NCI-H2107 treated with DMSO at 0.1 percent for 48 hours (cell line): ENCODE measurements around the gene CACNG1.

Source experiments
- DNase-seq: peaks from one replicate; lab custom pipeline; 2025; ENCODE audit not compliant: unreplicated experiment; lab: John Stamatoyannopoulos, UW

Gene CACNG1

DNA sequence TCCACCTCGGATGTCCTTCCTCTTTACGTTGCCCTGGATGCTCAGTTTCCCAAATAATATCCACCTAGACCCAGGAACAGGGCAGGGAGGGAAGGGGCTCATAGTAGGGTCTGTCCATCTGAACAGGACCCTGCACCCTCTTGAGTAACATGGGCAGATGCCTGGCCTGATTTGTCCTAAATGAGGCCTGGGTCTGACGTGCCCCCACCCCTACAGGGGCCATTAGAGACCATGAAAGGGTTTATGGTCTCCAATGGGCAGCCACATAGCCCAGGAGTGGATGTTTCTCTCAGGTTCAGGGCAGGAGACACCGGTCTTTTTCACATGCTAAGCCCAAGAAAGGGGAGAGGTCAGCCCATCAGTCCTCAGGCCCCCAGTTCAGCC, 6.8 kb downstream of the CACNG1 start:
- no peak for DNase-seq

DNA sequence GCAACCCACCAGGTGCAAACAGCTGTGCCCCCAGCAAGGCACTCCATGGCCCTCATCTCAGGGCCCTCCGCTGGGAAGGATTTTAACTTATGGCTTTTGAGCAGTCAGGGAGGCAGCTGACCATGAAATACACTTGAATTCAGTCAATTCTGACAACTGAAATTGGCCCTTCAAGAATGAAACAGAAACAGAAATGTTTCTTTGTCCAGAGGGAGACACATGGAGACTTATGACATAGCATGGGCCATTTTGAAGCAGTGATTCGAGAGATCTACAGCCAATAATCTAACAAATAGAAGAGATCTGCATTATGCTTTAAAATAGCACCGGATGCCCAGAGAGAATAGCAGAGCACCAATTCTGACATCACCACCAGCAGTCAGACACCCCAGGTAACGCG, 7.5 kb downstream of the CACNG1 start:
- no peak for DNase-seq

DNA sequence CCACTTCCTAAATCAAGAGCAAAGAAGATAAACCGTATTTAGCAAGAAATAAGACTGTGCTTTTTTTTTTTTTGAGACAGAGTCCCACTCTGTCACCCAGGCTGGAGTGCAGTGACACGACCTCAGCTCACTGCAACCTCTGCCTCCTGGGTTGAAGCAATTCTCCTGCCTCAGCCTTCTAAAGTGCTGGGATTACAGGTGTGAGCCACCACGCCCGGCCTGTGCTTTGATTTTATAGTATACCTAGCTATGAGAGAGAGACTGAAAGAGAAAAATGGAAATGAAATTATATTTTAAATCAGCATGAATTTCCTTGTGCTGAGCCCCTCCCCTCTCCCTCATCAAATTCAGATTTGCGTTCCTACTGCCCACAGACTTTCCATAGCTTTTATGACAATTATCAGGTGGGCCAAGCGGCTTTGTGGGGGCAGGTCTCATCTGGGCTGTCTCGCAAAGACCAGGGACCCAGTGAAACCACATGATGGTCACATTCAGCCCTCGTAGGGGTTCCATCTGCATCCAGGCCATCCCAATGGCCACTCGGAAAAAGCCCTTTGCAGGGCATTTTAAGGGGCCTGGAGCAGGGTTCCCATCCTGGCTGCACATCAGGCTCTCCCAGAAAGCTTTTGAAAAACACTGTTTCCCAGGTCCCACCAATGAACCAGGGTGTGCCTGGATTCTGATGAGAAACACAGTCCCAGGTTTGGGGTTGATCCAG, 8.5 kb downstream of the CACNG1 start:
- no peak for DNase-seq

DNA sequence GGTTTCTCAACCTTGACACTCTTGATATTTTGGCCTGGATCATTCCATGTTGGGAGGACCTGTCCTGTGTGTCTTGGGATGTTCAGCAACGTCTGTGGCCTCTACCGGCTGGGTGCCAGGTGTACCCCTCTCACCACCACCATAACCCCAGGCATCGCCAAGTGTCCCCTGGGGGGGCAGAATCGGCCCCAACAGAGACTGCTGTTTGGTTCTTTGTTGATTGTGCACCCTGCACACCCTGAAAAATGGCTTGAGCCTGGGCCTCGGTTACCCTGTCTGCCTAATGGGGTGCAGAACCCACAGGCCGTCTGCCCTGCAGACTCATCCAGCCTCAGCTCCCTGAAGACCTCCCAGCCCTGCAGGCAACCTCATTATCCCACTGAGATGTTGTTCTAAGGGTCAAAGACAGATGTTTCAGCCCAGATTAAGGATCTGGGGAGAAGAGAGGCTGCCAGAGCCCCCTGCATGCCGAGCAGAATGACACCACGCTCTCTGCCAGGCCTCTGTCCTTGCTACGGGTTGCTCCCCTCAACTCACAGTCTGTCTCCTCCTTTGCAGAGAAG, 9.2 kb downstream of the CACNG1 start:
- no peak for DNase-seq

DNA sequence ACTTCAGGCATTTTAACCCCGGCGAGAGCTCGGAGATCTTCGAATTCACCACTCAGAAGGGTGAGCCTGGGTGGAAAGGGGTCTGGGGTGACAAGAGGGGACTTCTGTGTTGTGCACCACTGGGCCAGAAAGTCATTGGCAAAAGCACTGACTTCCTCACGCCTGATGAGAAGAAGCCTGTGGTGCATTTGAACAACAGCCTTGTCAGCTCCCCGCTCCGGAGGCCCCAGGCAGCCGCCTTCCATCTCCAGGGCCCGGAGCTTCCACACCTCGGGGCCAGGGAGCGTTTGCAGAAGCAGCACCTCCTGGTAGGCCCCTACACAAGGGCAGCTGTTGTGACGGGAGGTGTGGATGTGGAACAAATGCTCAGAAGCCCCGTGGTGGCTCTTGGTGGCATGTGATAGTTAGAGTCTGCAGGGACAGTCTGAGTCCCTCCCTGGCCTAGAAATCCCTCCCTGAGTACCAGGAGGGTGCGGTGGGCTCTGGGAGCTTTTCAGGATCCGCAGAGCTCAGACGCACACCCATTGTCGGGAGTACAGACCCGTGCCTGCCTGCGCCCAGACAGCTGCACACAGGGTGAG, 9.7 kb downstream of the CACNG1 start:
- DNase-seq = no peak

DNA sequence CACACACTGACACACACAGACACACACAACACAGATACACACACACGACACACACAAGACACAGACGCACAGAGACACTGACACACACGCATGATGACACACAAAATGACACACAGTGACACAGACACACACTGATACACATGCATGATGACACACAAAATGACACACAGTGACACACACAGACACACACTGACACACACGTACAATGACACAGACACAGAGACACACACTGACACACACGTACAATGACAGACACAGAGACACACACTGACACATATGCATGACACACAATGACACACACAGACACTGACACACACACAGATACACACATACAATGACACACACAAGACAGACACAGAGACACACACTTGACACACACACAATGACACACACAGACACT, 10.3 kb downstream of the CACNG1 start:
- no peak for DNase-seq

DNA sequence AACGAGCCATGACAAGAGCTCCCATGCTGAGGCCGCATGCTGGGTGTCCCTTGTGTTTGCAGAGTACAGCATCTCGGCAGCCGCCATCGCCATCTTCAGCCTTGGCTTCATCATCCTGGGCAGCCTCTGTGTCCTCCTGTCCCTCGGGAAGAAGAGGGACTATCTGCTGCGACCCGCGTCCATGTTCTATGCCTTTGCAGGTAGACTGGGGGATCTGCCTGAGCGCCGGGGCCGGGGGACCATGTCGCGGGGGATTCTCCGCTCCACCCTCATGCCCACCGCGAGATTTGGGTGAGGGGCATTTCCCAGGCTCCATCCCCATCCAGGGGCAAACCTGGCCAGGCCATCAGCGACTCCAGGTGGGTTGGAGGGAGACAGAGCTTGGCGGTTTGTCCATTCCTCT, 10.7 kb downstream of the CACNG1 start:
- DNase-seq = no peak

DNA sequence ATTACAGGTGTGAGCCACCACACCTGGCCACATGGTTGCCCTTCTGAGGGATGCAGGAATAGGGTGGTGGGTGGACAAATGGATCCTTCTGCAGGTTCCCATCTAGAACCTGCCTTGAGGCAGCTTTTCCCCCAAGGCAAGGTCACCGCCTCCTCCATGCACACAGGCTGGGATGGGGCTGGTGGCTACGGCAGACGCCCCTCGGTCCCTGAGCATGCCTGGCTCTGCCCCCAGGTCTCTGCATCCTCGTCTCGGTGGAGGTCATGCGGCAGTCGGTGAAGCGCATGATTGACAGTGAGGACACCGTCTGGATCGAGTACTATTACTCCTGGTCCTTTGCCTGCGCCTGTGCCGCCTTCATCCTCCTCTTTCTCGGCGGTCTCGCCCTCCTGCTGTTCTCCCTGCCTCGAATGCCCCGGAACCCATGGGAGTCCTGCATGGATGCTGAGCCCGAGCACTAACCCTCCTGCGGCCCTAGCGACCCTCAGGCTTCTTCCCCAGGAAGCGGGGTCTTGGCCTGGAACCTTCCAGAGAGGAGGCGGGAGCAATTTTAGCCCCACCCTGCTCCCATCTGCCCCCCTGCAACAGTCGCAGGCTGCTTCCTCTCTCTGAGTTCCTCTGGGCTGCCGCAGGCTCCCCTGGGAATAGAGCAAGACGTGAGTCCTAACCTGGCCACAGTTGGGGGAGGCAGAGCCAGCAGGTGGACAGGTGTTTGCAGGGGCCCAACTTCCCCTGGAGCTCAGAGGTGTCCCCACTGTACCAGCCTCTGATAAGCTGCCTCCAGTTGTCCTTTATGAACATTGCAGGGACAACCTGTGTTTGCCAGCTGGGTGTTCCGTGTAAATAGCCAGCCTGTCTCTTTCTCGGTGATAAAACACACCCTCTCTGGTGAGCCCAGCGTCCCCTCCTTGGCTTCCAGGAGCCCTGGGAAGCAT, 11.7 kb downstream of the CACNG1 start:
- DNase-seq = no peak

DNA sequence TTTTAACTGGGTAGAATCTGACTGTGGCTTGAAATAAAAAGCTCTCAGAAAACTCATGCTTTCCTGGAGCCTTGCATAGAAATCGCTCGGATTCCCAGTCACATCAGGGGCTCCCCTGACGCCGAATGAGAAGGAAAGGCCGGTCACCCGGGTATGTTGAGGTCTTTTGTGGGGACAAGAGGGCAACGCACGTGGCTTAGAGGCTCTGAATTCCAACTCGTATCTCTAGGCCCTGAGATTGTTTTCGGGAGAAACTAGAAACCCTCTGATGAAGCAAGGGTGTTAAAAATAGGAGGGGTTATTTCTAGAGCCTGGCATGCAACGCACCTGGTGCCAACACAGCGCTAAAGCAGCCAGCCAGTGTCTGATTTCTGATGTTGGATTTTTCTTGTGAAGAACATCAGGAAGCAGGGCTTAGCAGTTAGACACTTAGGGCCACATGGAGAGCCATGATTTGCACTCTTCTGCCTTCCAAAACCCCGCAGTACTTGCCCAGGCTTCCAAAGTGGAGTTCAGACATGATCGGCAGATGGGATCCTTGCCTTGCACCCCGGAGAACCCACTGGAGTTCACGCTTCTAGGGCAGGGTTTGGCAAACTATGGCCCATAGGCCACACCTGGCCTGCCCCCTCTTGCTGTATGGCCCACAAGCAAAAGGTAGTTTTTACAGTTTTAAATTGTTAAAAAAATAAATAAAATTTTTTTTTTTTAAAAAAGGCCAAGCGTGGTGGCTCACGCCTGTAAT, 12.6 kb downstream of the CACNG1 start:
- no peak for DNase-seq

DNA sequence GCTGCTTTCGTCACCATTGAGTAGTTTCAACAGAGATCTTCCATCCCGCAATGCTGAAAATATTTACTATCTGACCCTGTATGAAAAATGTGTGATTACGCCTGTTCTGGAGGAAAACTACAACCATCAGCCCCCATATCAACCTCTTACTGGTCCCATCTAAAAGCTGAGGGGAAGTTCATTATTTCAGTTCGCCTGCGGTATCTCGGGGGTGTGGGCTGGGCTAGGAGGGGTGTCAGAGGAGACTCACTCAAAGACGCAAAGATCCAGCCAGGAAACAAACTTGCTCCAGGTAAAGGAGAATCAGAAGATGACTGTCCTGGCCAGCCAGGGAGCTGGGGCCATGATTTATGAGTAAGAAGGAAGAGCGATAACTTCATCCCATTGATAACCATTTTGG, 13.7 kb downstream of the CACNG1 start:
- DNase-seq = no peak

DNA sequence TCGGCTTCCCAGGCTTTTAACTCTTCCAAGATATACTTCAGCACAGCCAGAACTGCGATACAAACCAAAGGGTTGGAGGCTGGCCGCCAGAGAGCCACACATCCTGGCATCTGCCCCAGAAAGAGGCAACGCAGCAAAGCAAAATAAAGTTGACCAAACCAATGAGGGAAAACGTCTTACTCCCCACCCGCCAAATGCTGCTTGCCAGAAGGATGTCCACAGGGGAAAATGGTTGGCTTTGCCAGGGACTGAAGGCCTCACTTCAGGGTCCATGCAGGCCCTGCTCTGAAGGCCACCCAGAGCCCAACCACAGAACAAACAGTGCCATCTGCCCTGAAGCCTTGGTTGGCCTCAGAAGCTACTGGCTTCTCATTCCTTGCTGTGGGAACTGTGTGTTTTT, 15.0 kb downstream of the CACNG1 start:
- no peak for DNase-seq

DNA sequence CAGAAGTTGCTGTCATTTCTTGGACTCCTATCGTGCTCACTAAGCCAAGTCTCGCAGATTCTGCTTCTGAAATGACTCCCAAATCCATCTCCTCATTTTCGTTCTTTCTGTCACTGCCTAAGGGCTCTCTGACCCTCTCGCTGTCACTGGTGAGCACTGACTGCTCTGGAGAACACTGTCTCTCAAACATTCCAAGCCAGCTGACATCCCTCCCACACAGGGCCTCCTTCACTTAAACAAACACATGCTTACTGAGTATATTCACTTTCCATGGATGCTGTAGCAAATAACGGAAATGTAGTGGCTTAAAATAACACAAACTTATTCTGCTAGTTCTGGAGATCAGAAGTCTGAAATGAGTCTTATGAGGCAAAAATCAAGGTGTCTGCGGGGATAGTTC, 18.8 kb downstream of the CACNG1 start:
- no peak for DNase-seq

DNA sequence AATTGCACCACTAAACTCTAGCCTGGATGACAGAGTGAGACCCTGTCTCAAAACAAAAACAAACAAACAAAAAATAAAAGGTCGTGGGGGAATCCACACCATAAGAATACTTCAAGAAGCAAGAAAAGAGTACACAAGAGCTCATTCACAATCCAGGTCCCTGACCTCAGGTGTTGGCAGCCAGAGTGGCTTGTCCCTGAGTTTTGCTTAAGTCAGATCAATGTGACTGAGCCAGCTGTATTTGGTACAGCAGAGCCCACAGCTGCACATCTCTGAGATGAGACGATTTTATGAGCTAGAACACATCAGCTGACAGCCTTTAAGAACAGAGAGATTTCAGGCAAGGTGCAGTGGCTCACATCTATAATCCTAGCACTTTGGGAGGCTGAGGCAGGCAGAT, 22.4 kb downstream of the CACNG1 start:
- no peak for DNase-seq

DNA sequence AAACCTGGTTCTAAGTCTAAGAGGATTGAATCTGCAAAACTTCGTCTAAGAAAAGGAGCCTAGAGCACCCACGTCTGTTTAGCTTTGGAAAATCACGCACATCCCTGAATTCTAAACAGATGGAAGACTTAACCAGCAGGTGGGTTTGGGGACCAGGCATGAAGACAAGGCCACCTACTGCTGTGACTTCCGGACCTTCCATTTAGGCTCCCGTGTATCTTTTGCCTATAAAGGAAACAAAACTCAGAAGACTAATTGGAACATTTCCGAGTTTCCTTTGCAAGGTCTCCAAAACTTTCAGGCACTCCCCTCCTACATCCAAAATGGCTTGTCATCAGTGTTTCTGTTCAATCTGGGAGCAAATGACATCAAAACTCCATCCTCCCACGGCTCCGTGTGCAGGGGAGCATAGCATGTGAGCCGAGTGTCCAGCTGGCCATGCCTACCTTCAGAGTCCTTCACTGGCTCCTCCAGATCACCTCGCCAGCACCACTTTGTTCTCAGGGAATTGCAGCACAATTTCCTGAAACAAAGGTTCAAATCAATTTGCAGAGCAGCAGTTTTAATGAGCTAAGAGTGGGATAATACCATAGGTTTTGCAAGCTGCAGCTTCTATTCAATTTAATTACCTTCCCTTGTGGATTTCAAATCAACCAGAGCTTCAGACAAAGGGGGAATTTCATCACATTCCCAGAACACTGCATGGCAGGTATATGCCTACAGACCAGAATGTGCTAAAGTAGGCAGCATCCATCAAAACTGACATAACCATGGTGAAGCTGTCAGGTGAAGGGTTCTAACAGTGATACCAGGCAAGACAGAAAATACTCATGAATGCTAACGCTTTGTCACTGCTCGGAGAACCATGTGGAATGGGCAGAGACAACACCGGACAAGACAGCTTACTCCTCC, 23.5 kb downstream of the CACNG1 start:
- DNase-seq = no peak

DNA sequence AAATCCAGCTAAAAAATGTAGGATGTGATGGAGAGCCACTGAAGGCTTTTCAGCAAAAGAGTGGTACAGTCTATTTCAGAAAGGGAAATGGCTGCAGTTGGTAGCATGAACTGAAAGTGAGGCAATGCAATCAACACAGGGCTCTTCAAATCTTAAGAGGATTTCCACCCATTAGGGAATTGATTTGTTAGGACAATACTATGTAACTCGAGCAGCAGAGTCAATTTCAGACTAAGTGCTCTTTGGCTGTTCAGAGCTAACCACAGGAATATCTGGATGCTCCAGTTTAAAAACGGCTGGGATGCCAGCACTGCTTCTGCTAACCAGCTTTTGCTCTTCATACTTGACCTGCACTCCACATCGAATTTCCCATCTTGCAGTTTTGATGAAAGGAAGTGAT, 24.6 kb downstream of the CACNG1 start:
- peak; percentile 92 for DNase-seq

DNA sequence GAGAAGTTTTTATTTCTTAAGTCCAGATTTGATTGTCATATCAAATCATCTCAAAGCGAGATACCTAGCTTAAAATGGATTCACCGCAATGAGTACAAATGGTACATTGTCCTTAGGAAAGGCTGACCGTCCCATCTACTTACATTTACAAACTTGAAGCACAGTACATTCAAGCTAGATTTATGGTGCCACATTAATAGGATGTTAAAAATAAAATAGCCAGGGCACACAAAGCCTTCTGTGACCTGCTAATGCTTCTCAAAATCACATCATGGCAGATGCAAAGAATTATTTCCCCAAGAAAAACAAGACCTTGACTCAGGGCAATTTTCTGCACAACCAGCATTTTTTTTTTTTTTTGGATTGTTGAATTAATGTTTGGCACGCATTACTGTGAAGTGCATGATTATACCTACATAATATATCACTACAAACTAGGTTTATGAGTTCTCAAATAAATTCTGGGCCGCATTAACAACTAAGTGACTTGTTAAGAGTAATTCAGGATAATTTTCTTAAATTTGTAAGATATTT, 25.3 kb downstream of the CACNG1 start:
- no peak for DNase-seq

DNA sequence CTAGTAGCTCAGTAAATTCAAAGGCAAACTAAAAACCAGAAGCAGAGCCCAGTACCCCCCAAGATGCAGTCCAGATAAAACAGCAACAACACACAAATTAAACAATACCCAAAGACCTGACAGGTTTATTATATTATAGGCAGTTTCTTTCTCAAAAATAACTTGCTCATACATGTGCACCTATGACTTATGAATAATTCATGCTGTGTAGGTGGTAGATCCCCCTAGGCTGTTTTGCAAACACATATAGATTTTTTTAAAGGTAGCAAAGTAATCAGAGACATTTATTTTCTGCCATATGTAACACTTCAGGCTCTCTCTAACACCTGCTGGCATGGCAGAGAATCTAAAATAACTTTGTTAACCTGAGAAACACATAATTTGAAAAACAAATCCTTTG, 27.2 kb downstream of the CACNG1 start:
- DNase-seq = no peak

DNA sequence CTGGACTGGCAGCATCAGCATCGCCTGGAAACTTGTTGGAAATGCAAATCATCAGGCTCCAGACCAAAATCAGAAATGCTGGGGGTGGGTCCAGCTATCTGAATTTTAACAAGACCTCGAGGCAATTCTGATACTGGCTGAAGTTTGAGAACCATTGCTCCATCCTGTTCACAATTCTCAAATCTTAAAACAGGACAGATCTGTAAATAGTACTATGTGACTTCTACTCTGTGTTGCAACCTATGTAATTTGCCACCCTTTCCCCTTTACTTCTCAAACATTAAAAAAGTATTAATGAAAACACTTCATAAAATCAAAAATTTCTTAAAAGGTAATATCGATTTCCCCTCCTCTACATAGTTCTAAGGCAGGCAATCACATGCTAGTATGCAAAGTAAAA, 28.5 kb downstream of the CACNG1 start:
- no peak for DNase-seq

DNA sequence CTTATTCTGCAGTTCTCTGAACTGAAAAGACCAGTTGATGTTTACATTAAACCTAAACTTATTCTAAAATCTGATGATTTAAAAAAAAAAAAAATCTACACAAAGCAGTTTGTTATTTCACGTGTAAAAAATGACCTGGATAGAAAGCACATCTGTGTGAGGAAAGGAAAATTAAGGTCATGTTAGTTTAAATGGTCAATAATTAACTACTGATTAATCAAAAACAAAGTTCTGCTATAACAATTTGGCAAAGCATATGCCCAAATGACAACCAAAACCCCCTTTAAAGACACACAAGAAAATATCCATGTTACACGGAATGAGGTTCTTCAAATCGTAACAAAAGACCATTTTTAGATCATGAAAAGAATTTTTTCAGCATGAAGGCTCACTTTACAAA, 30.4 kb downstream of the CACNG1 start:
- DNase-seq = no peak

DNA sequence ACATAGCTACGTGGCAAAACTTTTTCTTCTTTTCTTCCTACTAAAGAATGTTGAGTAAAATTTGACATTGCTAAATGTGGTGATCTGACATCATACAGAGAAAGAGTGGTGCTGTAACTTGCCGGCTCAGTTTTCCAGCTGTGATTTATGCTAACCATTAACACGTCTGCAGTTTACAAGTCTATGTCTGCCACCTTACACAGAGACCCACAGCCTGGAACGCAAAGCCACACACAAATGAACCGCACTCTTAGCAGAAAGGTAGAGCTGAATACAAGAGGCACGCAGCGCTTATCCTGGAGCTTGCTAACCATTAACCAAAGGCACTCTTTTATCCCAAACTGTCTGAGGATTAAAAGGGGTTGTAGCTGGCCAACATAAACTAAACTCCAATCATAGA, 31.9 kb downstream of the CACNG1 start:
- no peak for DNase-seq
